ENCODE results near the gene GMPPB.

DNA sequence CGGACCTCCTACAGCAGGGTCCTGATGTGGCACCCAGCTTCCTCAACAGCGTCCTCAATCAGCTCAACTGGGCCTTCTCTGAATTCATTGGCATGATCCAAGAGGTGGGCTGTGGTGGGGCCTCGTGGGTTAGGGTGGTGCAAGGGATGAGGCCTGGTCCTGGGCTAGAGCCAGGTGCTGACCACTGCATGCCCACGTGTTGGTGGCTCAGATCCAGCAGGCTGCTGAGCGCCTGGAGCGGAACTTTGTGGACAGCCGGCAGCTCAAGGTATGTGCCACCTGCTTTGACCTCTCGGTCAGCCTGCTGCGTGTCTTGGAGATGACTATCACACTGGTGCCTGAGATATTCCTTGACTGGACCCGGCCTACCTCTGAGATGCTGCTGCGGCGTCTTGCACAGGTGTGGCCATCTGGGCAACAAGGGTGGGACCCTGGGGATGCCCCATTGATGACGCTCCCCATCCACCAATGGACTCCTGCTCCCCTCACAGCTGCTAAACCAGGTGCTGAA is 8.1 kb downstream of the GMPPB start:
- TF ChIP-seq, protein P1, sequence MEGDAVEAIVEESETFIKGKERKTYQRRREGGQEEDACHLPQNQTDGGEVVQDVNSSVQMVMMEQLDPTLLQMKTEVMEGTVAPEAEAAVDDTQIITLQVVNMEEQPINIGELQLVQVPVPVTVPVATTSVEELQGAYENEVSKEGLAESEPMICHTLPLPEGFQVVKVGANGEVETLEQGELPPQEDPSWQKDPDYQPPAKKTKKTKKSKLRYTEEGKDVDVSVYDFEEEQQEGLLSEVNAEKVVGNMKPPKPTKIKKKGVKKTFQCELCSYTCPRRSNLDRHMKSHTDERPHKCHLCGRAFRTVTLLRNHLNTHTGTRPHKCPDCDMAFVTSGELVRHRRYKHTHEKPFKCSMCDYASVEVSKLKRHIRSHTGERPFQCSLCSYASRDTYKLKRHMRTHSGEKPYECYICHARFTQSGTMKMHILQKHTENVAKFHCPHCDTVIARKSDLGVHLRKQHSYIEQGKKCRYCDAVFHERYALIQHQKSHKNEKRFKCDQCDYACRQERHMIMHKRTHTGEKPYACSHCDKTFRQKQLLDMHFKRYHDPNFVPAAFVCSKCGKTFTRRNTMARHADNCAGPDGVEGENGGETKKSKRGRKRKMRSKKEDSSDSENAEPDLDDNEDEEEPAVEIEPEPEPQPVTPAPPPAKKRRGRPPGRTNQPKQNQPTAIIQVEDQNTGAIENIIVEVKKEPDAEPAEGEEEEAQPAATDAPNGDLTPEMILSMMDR (optimal IDR thresholded peaks at IDR 0.05 in 1 of 3, IDR thresholded peaks at IDR 0.05 in 1 of 3, conservative IDR thresholded peaks at IDR 0.05 in 1 of 3; ENCODE audit: extremely low read depth in 1 of 3, insufficient read depth in 2 of 3, low read length in 3 of 3) = no peak
- no peak for TF ChIP-seq EZH2 (IDR thresholded peaks at IDR 0.05; ENCODE audit: low read length)

Data from keratinocyte (primary cell).